GM10266 (cell line): ENCODE data around the gene POLN.

Experiments used
- DNase-seq: peaks from one replicate; pipeline ENCODE4 v3.0.0; 2012; ENCODE audit errors: extremely low spot score
- CTCF ChIP-seq: IDR thresholded peaks from 2 replicates; pipeline ENCODE4 v1.5.1; 2012; ENCODE audit warnings: mild to moderate bottlenecking, low read depth; ENCODE audit not compliant: control insufficient read depth, insufficient read depth; ENCODE audit errors: missing control alignments

POLN gene

DNA sequence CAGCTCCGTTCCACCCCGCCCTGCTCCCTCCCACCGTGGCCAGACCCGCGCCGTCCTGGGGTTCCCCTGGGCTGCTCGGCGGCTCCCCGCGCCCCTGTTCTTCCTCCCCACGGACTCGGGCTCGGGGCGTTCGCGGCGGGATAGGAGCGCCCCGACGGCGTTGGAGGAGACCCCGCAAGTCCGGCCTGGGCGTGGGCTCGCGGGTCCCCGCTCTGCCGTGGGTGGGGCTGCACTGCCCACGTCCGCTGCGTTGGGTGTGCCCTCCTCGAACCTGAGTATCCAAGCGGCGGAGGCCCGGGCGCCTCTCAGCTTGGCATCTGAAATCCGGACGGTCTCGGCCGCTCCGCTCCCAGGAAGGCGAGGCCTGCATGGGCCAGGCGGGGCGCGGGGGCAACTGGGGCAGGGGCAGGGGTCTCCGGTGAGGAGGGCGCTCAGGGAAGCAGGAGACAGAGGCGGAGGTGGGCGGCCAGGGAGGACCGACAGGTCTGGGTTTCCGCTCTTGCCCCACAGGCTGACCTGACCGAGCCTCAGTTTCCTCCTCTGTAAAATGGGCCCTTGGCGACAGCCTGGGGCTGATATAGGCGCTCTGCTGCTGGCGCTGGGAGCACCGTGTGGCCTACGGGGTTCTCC is 194.8 kb downstream of the POLN start:
- no peak for TF ChIP-seq CTCF
- DNase-seq: no peak

DNA sequence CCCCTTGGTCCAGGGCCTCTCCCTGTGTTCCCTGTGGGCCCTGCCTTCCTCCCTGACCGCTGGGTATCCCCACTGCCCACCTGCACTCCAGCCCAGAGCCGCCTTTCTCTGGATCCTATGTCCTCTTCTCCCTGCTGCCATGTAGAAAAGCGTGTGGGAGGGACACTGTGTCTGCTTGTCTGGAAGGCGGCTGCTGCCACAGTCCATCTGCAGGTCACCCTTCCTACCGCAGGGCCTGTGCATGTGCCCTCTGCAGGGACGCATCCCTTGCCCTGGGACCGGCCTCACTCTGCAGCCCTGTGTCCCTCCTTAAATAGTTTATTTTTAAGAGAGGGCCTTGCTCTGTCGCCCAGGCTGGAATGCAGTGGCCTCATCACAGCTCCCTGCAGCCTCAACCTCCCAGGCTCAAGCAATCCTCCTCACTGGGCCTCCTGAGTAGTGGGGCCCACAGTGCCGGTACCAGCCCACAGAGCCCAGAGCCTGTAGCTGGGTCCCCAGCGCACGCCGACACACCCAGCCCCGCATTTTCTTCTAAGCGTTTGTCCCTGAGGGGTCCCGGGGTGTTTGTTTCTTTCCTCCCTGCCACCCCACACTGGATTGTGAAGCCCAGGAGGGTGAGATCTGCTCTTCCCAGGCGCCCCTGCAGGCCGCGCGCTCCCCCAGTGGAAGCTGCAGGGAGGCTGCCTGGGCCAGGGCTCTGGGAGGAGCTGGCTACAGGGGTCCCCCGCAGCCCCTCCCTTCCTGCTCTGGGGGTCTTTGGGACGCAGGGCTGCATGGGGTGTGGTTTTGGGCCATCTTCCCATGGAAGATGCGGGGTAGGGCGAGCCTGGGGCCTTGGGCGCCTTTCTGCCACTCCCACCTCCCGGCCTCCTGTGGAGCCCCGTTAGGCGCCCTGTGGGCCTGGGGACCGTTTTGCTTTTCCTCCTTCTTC is 195.6 kb downstream of the POLN start:
- DNase-seq: no peak
- no peak for TF ChIP-seq CTCF

- no peak for TF ChIP-seq CTCF
- DNase-seq: no peak
Observed at GRCh38 chr4:2045518-2045951, 196.4 kb downstream of the POLN start.

DNA sequence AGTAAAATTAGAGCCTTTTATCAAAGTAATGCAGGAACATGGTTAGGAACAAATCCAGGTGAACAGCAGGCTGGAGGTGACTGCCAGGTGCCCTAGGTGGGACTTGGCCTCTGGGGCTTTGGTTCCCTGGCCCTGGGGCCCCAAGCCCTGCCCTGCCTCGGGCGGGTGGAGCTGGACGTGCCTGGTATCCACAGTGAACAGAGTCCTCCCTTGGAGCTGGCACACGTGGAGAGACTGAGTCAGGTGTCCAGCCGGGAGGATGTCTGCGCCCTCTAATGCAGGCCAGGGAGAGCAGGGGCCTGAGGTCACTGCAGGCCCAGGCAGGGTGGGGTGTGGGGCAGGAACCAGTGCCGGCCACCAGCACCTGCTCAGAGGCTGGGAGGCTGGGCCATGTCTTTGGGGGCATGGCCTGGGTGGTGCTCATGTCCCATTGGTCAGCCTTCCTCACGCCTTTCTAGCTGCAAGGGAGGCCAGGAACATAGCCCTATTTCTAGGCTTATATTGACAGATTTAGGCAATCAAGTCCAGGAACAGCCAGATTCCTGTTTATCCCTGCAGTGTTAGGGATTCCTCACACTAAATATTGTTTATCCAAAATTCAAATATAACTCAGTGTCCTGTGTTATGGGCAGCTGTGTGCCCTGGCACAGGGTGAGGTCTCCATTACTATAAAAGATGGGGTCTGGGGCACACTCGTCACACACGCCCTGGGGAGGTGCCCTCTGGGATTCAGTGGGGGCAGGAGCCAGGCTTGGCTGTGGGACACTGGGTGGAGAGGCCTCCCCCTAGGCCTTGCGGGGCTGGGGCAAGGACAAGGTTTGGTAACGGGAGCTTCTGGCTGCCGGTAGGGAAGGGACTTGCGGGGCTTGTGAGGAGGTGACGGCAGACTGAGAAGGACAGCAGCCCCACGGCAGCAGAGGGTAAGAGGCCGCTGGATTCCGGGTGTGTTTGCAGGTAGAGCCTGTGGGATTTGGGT is 197.1 kb downstream of the POLN start:
- DNase-seq: no peak
- no peak for TF ChIP-seq CTCF

DNA sequence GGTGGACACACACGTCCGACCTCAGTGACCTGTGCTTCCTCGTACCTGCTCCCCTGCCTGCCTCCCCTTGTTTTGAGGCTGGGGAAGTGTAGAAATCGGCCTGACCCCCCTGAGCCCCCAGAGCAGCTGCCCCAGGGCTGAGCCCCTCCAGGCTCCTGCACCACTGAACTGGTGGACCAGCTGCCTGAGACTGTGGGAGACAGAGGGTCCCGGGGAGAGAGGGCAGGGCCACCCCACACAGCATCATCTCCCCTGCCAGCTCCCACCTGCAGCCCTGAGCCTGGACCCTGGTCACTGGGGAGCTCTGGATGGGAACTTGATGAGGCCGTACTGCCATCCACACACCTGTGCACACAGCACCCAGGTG is 197.8 kb downstream of the POLN start:
- DNase-seq: no peak
- no peak for TF ChIP-seq CTCF

DNA sequence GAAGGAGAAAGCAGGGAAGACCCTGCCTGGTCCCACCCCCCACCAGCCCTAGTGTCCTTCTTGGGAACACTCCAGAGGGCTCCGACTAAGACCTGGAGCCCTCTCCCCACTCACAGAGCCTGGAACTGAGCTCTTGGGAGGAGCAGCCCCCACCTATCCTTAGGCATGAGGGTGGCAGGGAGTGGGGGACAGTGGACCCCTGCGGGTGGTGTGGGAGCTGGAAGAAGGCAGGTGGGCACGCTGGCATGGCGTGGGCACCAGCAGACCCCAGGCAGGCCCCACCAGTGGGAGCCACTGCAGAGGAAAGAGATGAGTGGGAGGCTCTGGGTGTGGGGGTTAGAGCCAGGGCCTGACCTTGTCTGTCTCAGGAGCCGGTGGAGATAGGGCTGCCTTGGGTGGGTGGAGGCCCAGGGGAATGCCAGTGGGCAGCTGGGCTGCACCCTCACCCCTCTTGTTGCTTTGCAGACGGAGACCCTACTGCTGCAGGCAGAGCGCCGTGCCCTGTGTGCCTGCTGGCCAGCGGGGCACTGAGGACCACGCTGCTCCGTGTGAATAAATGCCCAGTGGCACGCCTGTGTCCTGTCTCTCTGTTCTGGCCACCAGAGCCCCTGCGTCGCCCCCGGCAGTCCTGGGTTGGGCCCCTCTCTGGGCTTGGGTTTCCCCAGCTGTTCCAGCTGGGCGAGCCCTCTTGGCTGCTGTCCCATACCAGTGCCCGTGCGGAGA is 198.4 kb downstream of the POLN start:
- DNase-seq: no peak
- TF ChIP-seq CTCF: no peak
